GM10266 (cell line): ENCODE data around the gene APOBEC3A.
A peak's percentile ranks its signal among the peaks of the same experiment; 100 is the strongest.
"Not testable (repeated sequence)": the region's sequence is repeated elsewhere in the genome, so short reads cannot be mapped to it uniquely, and the experiment has no call there.

Experiments
- DNase-seq: peaks from one replicate; pipeline ENCODE4 v3.0.0; 2012; ENCODE audit errors: extremely low spot score
- TF ChIP-seq, protein P1 (sequence below): IDR thresholded peaks from 2 replicates; pipeline ENCODE4 v1.5.1; 2012; ENCODE audit warnings: mild to moderate bottlenecking, low read depth; ENCODE audit not compliant: control insufficient read depth, insufficient read depth; ENCODE audit errors: missing control alignments

The APOBEC3A gene

DNA sequence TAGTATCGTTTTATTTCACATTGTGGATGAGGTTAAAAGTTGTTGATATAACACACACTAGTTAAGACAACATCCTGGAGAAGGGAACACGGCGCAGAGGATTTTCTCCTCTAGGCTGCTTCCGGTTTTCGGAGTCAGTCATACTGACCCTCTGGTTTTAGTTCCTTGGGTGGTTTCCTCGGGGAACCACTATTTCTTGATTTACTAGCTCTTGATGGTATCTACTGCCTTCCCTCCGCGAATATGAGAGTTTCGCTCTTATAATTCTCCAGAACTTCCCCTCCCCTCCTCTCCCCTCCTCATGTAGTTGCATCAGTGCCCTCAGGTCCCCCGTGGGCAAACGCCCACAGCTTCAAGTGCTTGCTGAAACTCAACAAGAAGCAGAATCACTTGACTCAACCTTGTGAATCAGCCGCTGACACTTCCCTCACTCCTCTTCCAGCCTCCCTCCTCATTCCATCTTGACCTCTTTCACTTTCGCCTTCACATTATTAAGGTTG is 15.9 kb upstream of the APOBEC3A start:
- TF ChIP-seq, protein P1, sequence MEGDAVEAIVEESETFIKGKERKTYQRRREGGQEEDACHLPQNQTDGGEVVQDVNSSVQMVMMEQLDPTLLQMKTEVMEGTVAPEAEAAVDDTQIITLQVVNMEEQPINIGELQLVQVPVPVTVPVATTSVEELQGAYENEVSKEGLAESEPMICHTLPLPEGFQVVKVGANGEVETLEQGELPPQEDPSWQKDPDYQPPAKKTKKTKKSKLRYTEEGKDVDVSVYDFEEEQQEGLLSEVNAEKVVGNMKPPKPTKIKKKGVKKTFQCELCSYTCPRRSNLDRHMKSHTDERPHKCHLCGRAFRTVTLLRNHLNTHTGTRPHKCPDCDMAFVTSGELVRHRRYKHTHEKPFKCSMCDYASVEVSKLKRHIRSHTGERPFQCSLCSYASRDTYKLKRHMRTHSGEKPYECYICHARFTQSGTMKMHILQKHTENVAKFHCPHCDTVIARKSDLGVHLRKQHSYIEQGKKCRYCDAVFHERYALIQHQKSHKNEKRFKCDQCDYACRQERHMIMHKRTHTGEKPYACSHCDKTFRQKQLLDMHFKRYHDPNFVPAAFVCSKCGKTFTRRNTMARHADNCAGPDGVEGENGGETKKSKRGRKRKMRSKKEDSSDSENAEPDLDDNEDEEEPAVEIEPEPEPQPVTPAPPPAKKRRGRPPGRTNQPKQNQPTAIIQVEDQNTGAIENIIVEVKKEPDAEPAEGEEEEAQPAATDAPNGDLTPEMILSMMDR = no peak
- peak; percentile 77 for DNase-seq

DNA sequence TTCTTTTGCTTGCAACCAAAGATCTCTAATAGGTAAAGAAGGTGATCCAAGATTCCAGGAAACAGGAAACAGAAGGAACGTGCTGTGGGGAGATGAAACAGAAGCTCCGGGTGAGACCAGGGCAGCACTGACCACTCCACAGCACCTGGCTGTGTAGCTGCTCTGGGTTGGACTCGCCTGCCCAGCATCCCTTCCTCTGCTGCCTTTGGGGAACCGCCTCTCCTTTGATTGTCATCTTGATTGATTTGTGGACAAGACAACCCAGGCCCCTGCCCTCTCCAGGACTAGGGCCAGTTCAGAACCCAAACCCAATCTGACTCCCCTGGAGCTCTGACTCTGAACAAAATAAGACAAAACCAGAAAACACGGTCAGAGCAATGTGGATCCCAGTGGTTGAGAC is 14.7 kb upstream of the APOBEC3A start:
- TF ChIP-seq, protein P1 = no peak
- DNase-seq = no peak

DNA sequence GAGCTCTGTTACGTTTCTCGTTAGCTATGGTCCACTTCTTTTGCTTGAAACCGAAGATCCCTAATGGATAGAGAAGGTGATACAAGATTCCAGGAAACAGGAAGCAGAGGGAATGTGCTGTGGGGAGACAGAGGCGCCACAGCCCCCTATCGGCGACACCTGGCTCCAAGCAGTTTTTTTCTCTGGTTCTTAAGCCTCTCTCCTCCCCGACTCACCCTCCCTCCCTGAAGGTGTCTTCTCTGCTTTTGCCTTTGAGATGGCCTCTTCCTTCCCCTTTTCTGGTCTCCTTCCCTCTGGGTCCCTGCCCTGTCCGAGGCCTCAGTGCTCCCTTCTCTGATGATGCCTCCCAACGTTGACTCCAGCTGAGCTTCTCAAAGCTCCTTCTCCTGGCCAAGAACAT is 14.2 kb upstream of the APOBEC3A start:
- no peak for DNase-seq
- TF ChIP-seq, protein P1 = peak; percentile 15

DNA sequence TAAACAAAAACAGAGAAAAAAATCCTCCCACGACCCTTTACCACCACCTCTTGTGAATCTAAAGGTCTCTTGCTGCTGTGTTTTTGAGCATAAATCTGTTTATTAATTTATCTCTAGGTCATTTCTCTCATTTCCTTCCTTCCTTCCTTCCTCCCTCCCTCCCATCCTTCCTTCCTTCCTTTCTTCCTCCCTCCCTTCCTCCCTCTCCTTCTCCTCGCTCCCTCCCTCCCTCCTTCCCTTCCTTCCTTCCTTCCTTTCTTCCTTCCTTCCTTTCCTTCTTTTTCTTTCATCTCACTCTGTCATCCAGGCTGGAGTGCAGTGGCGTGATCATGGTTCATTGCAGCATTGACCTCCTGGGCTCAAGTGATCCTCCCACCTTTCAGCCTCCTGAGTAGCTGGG is 13.5 kb upstream of the APOBEC3A start:
- DNase-seq = no peak
- TF ChIP-seq, protein P1 = no peak

DNA sequence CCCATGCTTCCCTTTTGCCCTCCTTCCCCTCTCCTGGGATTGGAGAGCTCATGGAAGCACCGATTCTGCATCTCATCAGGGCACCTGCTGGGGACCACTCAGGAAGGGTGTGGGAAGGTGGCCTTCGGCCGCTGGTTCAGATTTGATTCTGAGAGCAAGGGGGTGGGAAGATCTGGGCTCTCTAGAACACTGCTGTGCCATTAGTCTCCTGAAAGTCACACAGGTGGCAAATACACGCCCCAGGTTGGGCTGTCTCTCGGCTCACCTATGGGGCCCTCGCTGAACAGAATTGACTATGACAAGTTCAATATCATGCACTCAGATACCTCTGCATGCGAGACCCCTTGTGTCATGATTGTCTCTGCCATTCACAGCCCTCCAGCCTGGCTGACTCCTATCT is 12.8 kb upstream of the APOBEC3A start:
- no peak for DNase-seq
- TF ChIP-seq, protein P1 = no peak

DNA sequence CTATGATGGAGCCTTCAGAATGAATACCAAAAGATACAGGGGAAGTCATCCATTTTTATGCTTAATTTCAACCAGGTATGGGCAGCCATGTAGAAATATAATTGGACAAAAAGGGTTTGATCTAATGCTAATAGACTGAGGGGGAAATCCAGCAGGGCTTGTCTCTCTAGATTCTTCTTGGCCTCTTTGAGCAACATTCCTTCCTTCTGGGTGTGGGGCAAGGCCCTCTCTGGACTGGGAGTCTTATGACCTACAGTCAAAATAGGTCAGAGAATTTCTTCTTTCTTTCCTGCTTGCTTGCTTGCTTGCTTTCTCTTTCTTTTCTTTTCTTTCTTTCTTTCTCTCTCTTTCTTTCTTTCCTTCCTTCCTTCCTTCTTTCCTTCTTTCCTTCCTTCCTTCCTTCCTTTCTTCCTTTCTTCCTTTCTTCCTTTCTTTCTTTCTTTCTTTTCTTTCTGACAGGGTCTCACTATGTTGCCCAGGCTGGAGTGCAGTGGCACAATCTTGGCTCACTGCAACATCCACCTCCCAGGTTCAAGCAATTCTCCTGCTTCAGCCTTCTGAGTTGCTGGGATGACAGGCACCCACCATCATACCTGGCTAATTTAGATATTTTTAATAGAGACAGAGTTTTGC is 11.6 kb upstream of the APOBEC3A start:
- not testable (repeated sequence) for DNase-seq

DNA sequence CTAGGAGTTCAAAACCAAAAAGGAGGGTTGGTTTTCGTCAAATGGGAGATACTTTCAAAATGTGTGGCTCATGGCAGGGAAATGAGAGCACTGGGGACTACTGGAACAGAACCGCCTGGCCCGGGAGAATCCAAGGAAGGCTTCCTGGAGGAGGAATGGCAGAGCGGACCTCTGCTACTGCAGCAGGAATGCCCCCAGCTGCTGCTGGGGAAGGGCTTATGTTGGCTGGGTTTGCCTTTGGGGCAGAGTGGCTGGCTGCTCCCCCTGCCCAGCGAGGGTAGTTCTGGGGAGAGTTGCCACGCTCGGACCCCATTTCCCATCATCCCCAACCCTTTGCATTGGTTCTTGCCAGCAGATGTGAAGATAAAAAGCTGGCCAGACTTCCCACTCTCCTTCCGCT is 10.6 kb upstream of the APOBEC3A start:
- TF ChIP-seq, protein P1 = no peak
- no peak for DNase-seq
